ENCODE measurements around the gene HTRA2.
"Not testable (repeated sequence)": the region's sequence is repeated elsewhere in the genome, so short reads cannot be mapped to it uniquely, and the experiment has no call there.

Gene HTRA2

GRCh38 chr2:74561022-74561421 is 31.3 kb downstream of the HTRA2 start:
- not testable (repeated sequence) for DNase-seq (ENCODE audit: low read depth in 2 of 2)

GRCh38 chr2:74562126-74562775 is 32.5 kb downstream of the HTRA2 start:
- DNase-seq (ENCODE audit: low read depth in 2 of 2), result no peak

GRCh38 chr2:74564222-74564621 is 34.5 kb downstream of the HTRA2 start:
- no peak for DNase-seq (ENCODE audit: low read depth in 2 of 2)

- no peak for DNase-seq (ENCODE audit: low read depth in 2 of 2)
Measured at GRCh38 chr2:74566076-74566753, 36.5 kb downstream of the HTRA2 start.

GRCh38 chr2:74566754-74567085 is 37.0 kb downstream of the HTRA2 start:
- no peak for DNase-seq (ENCODE audit: low read depth in 2 of 2)

GRCh38 chr2:74567881-74568280 is 38.1 kb downstream of the HTRA2 start:
- DNase-seq (ENCODE audit: low read depth in 2 of 2), result no peak

- no peak for DNase-seq (ENCODE audit: low read depth in 2 of 2)
Measured at GRCh38 chr2:74569686-74570085, 40.0 kb downstream of the HTRA2 start.

GRCh38 chr2:74571058-74571457 is 41.3 kb downstream of the HTRA2 start:
- no peak for DNase-seq (ENCODE audit: low read depth in 2 of 2)

GRCh38 chr2:74572178-74572925 is 42.6 kb downstream of the HTRA2 start:
- DNase-seq (ENCODE audit: low read depth in 2 of 2), result no peak

- no peak for DNase-seq (ENCODE audit: low read depth in 2 of 2)
Measured at GRCh38 chr2:74573747-74574562, 44.2 kb downstream of the HTRA2 start.

GRCh38 chr2:74575320-74575719 is 45.6 kb downstream of the HTRA2 start:
- no peak for DNase-seq (ENCODE audit: low read depth in 2 of 2)

- DNase-seq (ENCODE audit: low read depth in 2 of 2), result no peak
Measured at GRCh38 chr2:74576211-74576862, 46.6 kb downstream of the HTRA2 start.

GRCh38 chr2:74576863-74577229 is 47.1 kb downstream of the HTRA2 start:
- DNase-seq (ENCODE audit: low read depth in 2 of 2), result no peak

GRCh38 chr2:74577448-74577847 is 47.7 kb downstream of the HTRA2 start:
- DNase-seq (ENCODE audit: low read depth in 2 of 2), result no peak

GRCh38 chr2:74578408-74578807 is 48.7 kb downstream of the HTRA2 start:
- DNase-seq (ENCODE audit: low read depth in 2 of 2), result no peak

- DNase-seq (ENCODE audit: low read depth in 2 of 2), result no peak
Measured at GRCh38 chr2:74581463-74581862, 51.7 kb downstream of the HTRA2 start.

GRCh38 chr2:74582184-74582583 is 52.5 kb downstream of the HTRA2 start:
- DNase-seq (ENCODE audit: low read depth in 2 of 2), result no peak

All from stimulated activated CD8-positive, alpha-beta memory T cell treated with anti-CD3 and anti-CD28 coated beads, Interleukin-2, amount 100 ng/mL, for 48 hours (primary cell).